SH-SY5Y (cell line): ENCODE data around the gene DOC2A.

Experiments
- GATA2 ChIP-seq: IDR thresholded peaks from 2 replicates; pipeline ENCODE4 v1.6.1; 2011; ENCODE audit warnings: mild to moderate bottlenecking, low read depth, low read length
- GATA3 ChIP-seq: IDR thresholded peaks from 2 replicates; pipeline ENCODE4 v1.6.1; 2011; ENCODE audit warnings: low read depth, mild to moderate bottlenecking, low read length, moderate library complexity

The DOC2A gene

DNA sequence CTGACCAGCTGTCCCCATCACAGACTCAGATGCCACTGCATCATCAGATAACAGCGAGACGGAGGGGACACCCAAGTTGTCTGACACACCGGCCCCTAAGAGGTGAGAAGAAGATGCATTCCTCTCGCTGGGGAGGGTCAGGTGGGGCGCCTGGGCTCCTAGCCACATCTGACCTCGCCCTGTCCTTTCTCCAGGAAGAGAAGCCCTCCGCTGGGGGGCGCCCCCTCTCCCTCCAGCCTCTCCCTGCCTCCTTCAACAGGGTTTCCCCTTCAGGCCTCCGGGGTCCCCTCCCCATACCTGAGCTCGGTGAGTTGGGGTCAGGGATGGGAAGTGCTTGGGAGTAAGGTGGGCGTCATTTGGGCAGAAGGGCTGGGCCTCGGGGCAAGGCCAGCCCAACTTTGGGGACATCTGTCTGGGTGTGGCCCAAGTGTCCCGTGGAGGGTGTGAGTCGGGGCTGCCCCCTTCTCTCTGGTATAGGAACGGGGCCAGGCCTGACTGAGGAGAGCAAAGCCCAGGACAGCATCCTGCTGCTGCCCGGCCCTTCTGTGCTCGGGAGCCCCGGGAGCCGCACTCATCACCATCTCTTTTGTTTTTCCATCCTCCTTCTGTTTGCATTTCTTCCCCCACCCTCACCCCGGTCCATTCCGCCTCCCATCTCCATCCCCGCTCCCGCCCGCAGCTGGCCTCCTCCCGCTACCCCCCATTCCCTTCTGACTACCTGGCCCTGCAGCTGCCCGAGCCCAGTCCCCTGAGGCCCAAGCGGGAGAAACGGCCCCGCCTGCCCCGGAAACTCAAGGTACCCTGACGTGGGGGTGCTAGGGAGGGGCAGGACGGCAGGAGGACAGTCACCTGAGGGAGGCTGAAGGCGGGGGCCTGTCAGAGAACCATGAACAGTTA is 9.8 kb downstream of the DOC2A start:
- TF ChIP-seq GATA2 = no peak
- no peak for TF ChIP-seq GATA3

DNA sequence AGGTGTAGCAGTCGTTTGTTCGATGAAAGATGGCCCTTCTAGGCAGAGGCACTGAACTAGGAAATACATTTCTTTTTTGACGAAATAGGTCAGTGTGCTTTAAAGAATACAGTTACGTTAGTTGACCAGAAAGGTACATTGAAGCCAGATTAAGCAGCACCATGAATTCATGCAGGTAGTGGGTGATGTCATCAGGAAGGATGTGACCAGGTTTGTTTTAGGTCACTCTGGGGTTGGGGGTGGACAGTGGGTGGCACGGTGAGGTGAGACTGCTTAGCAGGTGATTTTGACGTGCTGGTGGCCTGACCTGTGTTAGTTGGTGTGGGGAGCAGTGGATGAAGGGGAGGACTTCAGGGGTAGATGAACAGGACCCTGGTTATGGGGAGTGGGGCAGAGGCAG is 11.2 kb downstream of the DOC2A start:
- TF ChIP-seq GATA3 (no peak), GATA2 (no peak)

DNA sequence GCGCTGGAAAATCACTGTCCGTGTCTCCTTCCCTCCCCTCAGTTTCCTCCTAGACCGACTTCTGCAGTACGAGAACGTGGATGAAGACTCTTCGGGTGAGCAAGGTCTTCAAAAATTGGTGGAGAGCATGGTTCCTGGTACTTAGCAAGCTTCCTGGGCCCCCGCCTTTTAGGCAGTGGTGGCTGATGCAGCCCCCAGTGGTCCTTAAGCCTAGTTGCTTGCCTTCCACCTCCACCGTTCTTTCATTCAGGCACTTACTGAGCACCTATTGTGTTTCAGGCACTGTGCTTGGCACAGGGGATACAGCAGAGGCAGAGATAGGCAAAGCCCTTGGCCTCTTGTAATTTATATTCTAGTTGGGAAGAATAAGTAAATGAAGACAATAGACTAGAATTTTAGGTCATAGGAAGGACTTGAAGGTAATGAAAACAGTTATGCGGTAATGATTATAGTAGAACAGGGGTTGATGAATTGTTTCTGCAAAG is 14.0 kb downstream of the DOC2A start:
- TF ChIP-seq GATA3 (no peak), GATA2 (no peak)

DNA sequence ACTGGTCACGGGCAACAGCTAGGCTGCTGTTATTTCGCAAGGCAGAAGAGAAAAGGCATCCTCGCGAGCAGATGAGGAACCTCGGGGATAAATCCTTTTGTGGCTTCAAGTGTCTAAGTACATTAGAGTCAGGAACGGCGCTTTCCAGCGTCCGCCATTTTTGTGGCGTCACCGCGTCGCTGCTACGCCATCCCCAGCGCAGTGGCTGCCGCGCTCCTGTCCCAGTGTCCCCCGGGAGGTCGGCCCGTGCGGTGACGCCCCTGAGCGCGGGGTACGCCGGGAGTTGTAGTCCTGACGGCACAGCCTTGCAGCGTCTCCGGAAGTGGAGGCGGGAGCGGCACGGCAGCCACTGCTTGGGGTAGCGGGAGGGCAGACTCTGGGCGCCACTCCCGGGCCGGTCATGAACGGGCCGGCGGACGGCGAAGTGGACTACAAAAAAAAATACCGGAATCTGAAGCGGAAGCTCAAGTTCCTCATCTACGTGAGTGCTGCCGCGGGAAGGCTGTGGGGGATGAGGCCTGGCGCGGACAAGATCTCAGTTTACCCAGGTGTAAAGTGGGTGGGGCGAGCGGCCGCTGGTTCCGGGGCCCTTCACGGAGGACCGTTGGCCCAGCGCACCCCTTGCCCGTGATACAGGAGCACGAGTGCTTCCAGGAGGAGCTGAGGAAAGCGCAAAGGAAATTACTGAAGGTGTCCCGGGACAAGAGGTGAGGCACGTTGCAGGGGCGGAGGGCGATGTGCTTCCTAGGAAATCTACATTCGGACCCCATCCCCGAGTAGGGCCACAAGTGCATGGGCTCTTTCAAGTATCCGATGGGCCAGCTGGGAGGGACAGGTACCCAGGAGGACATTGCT is 14.7 kb downstream of the DOC2A start, which contains the start of gene INO80E:
TSS of gene INO80E (plus strand) at position 331 of the 855 bp plus-strand sequence. CDS start at position 401, 70 bp downstream.
- TF ChIP-seq GATA3 (no peak), GATA2 (no peak)

DNA sequence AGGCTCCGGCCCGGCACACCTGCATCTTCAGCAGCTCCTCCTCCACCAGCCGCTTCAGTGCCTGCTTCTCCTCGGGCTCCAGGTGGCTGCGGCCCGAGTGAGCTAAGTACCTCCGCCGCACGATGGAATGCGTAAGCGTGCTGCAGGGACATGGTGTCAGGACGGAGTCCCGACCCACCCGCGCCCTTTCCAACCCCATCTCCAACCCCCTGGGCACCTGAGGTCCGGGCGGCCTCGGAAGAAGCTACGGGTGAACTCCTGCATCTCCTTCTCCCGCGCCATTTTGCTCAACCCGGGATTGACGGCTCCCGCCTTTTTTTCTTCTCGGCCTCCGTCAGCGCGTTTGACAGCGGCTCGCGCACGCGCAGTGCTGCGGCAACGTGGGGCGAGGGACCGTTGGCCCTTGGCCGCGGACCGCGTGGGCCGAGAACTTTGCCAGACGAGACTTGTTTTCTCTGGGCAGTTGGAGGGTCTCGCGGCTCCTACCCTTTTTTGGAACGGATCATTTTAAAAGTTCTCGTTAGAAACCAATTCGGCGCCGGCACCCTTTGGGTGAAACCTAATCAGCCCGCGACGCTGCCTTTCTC is 15.4 kb downstream of the DOC2A start, which contains the start of gene HIRIP3:
TSS of gene HIRIP3 (minus strand) at position 294 of the 587 bp plus-strand sequence. CDS start at position 282, 12 bp downstream.
- TF ChIP-seq GATA3 (no peak), GATA2 (no peak)

DNA sequence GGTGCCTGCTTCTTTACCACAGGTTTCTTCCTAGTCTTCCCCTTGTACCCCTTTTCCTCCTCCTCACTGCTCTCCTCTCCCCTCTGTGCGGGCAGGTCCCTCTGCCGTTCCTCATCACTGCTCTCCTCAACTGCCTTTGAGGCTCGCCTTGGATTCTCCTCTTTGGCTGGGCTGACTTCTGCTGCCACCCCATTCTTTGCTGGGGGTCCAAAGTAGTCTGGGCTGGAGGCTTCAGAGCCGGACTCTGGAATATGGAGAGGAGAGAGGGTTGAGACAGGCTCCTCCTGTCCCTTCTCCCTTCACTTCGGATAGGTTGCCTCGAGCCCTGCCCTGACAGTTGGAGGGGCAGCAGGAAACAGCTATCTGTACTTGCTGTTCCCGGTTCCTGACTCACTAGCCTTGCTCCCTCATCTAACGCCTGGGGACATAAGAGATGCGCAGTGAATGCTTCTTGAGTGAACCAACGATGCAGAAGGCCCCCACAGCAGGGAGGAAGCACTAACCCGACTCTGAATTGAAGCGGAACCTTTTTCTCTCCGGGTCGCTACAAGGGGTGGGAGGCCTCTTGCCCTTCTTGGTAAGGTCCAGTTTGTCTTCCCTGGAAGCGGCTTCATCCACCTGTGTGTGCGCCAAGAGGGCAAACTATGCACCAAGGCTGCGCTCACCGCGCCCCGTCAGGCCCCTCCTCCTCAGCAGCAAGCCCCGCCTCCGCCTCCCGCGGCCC is 16.1 kb downstream of the DOC2A start:
- TF ChIP-seq GATA3 (no peak), GATA2 (no peak)

DNA sequence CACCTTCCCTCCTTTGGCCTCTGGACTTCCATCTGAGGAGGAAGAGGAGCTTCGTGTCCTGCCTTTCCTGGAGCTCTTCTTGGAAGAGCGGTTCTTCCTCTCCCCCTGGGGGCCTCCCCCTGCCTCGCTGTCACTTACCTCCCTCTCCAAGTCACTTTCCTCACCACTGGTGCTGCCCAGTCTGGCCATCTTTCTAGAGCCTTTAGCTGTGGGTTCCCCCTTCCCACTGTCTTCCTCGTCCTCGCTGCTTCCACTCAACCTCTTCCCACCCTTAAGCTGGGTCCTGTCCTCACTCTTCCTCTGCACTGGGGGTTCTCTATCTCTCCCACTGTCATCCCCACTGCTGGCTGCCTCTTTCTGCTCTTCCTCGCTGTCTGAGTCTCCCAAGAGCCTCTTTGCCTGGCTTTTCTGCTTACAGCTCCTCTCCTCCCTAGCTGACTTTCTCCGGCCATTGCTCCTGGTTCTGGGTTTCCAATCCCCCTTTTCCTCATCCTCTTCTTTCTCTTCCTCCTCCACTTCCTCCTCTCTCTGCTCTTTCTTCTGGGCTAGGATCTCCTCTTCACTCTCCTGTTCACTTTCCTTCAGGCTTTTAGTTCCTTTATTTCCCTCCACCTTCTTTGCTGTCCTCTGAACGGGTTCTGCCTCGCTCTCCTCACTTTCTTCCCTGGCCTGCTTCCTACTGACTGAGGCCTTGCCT is 16.8 kb downstream of the DOC2A start:
- TF ChIP-seq GATA3 = no peak
- TF ChIP-seq GATA2 = no peak

DNA sequence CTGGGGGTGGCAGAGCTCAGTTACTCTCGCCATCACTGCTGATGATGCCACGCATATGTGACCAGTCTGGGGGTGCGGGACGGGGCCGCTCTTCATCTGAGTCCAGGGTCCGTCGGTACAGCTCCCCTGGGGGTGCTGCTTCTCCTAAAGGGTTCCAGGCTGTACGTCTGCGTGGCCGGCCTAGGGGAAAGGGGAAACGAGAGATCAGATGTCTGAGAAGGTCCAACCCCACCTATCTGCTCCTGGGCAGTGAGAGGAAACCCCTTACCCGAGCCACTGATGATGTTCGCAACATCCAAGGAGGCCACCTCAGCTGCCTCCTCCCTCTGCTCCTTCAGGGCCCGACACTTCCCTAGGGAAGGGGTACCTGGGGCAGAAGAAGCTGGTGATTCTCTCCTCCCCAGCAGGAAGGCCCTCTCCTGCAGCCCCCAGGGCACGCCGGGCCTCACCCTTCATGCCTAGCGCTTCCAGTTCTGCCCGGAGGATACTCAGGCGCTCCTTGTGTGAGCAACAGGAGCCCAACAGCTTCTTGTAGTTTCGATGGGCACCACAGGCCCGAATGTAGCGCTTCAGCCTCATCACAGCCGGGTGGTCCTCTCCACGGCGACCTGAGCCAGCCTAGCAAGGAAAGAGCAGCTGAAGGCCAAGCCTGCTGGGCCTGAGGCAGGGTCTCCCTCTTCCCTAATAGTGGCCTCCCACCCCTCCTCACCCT is 17.5 kb downstream of the DOC2A start:
- TF ChIP-seq GATA3 = no peak
- no peak for TF ChIP-seq GATA2

DNA sequence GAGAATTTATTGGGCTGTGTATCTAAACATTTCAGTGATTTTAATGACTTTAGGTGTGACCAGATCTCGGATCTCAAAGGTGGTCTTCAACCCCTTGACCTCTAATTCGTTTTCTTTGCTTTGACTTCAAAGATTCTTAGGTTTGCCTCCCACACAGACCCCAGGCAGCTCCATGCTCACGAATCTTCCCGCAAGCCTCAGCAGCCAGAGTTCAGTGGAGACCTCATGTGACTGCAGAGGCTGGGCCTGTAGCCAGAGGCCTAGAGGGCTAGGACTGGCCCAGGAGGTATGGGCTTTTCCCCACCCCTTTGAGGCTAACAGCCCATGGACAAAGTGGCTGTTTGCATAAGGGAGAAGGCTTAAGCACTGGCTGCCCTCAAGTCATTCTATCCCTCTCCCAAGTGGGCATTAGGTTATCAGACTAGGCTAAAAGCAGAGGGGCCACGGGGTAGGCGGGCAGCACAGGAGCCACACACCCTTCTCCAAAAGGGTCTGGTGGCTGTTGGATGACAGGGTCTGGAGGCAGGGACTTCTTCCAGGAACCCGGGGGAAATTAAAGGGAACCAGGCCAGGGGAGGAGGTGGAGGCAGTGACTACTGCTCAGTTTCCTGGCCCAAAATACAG is 18.4 kb downstream of the DOC2A start:
- TF ChIP-seq GATA3 (no peak), GATA2 (no peak)

DNA sequence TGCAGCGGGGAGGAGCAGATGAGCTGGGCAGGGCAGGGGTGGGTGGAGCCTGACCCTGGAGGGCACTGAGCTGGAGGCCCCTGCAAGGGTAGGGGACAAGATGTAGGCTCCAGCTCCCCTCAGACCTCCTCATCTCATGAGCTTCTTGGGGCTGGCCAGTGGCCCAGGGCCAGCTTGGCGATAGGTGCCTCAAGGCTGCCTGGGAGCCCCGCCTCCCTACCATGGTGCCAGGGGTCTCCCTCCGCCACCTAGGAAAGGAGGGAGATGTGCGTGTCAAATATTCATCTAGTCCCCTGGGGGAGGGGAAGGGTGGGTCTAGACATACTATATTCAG is 19.3 kb downstream of the DOC2A start:
- no peak for TF ChIP-seq GATA2

DNA sequence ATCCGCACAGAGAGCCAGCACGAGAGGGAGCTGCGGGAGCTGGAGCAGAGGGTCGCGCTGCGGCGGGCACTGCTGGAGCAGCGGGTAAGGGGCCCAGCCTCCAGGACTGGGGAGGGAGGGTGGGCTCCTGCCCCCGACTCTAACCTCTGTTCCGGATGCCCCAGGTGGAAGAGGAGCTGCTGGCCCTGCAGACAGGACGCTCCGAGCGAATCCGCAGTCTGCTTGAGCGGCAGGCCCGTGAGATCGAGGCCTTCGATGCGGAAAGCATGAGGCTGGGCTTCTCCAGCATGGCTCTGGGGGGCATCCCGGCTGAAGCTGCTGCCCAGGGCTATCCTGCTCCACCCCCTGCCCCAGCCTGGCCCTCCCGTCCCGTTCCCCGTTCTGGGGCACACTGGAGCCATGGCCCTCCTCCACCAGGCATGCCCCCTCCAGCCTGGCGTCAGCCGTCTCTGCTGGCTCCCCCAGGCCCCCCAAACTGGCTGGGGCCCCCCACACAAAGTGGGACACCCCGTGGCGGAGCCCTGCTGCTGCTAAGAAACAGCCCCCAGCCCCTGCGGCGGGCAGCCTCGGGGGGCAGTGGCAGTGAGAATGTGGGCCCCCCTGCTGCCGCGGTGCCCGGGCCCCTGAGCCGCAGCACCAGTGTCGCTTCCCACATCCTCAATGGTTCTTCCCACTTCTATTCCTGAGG is 19.8 kb downstream of the DOC2A start:
- no peak for TF ChIP-seq GATA3
- no peak for TF ChIP-seq GATA2

DNA sequence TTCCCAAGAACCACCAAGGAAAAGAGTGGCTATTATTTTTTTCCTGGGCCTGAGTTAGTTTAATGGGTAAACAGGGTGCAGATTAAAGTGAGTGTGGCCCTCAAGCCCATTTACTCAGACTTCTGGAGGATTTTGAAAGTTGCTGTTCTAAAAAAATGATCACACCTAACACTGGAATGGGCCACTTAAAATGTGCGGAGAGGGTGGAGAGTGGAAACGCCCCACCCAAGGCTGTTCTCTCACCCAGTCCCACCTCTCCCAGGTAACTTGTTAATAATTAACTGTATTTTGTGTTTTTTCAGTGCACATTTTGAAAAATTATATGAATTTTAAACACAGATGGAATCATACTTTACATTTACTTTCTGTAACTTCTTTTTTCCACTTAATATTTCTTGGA is 20.8 kb downstream of the DOC2A start:
- no peak for TF ChIP-seq GATA3
- TF ChIP-seq GATA2 = no peak
